ENCODE data around the gene SIRT2. TPM values are rescaled to one million over a fixed set of nuclear protein-coding genes. Genes with fewer than 3 reads are reported as not detected.

The SIRT2 gene
- total RNA-seq, 4 donors from 2014 or later = 208 to 327 (median 285) TPM

DNA sequence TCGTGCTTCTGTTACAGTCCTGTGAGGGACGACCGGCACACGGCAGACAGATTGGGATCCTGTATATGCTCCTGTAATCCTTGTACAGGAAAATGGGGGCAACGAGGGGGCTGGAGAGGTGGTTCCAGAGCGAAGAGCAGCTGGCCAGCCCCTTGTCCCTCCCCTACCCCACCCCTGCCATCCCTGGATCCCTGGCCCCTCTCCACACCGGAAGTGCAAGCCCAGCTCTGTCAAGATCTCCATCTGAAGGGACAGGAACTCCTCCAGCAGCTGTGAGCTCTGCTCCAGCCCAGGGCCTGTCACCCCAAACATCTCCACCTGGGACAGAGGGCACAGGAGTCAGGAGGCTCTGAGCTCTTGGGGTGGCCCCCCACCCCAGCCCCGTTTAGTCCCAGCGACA is 18.1 kb upstream of the SIRT2 start:
- no peaks in the 10 kb centered on the region for H3K4me1 ChIP-seq
- no peaks in the 10 kb centered on the region for H3K9me3 ChIP-seq
- TF ChIP-seq POLR2A (IDR thresholded peaks at IDR 0.05) (no peak), CTCF (IDR thresholded peaks at IDR 0.05 in 4 of 5, conservative IDR thresholded peaks at IDR 0.05 in 1 of 5) (no peak)
- DNase-seq (no peak), ATAC-seq (no peak)
- H3K27me3 ChIP-seq = no peaks in the 10 kb centered on the region
- intact Hi-C loops (cut with DNase I; ENCODE audit: low total_unique reads) (no loop called here), in situ Hi-C loops (cut with MboI; ENCODE audit: low sequenced_read_pairs in 4 of 4) (loop anchor here in 2 of 4 donors (25.0 kb wide), 1 partner anchor 180 kb away; the partner anchor contains the start of gene CAPN12 (in 2 of the 2))
- H3K36me3 ChIP-seq = peaks cover 0 to 9% of the 10 kb centered on the region in 2 donors
- H3K4me3 ChIP-seq = no peak overlapping the region
- no peak overlapping the region for H3K27ac ChIP-seq

GRCh38 chr19:38915329-38916321 is 16.2 kb upstream of the SIRT2 start:
- H3K27ac ChIP-seq = no peak overlapping the region
- DNase-seq = no peak
- intact Hi-C loops (cut with DNase I; ENCODE audit: low total_unique reads) = no loop called here
- H3K4me1 ChIP-seq = no peaks in the 10 kb centered on the region
- no peak overlapping the region for H3K4me3 ChIP-seq
- no peak for ATAC-seq
- TF ChIP-seq CTCF (IDR thresholded peaks at IDR 0.05 in 4 of 5, conservative IDR thresholded peaks at IDR 0.05 in 1 of 5) (no peak), POLR2A (IDR thresholded peaks at IDR 0.05) (no peak)
- no peaks in the 10 kb centered on the region for H3K9me3 ChIP-seq
- peaks cover 0 to 9% of the 10 kb centered on the region in 2 donors for H3K36me3 ChIP-seq
- no peaks in the 10 kb centered on the region for H3K27me3 ChIP-seq
- in situ Hi-C loops (cut with MboI; ENCODE audit: low sequenced_read_pairs in 4 of 4) = loop anchor here in 2 of 4 donors (25.0 kb wide), 1 partner anchor 178 kb away; the partner anchor contains the start of gene CAPN12 (in 2 of the 2)

- Histone ChIP-seq H3K4me3 (no peak overlapping the region), H3K9me3 (no peaks in the 10 kb centered on the region), H3K4me1 (no peaks in the 10 kb centered on the region), H3K27ac (no peak overlapping the region), H3K36me3 (peaks cover 0 to 9% of the 10 kb centered on the region in 2 donors), H3K27me3 (no peaks in the 10 kb centered on the region)
- in situ Hi-C loops (cut with MboI; ENCODE audit: low sequenced_read_pairs in 4 of 4) = loop anchor here in 2 of 4 donors (25.0 kb wide), 1 partner anchor 177 kb away; the partner anchor contains the start of gene CAPN12 (in 2 of the 2)
- intact Hi-C loops (cut with DNase I; ENCODE audit: low total_unique reads) = no loop called here
- no peak for TF ChIP-seq CTCF (IDR thresholded peaks at IDR 0.05 in 4 of 5, conservative IDR thresholded peaks at IDR 0.05 in 1 of 5)
- TF ChIP-seq POLR2A (IDR thresholded peaks at IDR 0.05) = no peak
- no peak for DNase-seq
- ATAC-seq = no peak
Measured at GRCh38 chr19:38913958-38914357, 14.5 kb upstream of the SIRT2 start.

DNA sequence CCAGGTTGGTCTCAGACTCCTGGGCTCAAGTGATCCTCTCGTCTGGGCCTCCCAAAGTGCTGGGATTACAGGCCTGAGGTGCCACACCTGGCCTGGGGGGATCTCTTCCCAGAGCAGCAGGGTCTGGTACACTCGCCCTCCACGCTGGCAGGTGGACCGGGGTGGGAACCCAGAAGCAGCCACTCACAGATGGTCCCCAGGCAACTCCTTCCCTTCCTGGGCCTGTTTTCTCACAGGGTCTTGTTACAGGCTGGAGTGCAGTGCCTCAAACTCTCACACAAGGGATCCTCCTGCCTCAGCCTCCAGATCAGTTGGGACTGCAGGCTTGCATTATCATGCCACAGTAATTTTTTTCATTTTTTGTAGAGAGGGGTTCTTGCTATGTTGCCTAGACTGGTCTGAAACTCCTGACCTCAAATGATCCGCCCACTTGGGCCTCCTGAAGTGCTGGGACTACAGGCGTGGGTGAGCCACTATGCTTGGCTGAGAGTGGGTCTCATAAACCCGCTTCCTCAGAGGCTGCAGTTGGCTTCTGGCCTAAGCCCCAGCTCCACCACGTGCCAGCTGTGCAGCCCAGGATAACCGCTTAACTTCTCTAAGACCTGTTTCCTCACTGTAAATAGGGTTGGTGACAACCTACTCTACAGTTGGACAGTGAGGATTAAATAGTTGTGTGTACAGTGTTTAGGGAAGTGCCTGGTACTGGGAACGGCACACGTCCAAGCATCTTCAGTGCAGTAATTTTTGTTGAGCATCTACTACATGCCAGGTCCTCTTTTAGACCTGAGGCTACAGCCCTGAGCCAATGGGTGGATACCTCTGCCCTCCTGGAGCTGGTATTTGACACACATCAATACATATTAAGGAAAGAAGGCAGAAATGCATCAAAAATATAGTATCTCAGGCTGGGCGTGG is 13.4 kb upstream of the SIRT2 start:
- Histone ChIP-seq H3K36me3 (peaks cover 0 to 18% of the 10 kb centered on the region in 2 donors), H3K4me1 (no peaks in the 10 kb centered on the region), H3K27me3 (no peaks in the 10 kb centered on the region), H3K27ac (no peak overlapping the region), H3K9me3 (no peaks in the 10 kb centered on the region), H3K4me3 (no peak overlapping the region)
- ATAC-seq = no peak
- TF ChIP-seq CTCF (IDR thresholded peaks at IDR 0.05 in 4 of 5, conservative IDR thresholded peaks at IDR 0.05 in 1 of 5) (no peak), POLR2A (IDR thresholded peaks at IDR 0.05) (no peak)
- intact Hi-C loops (cut with DNase I; ENCODE audit: low total_unique reads) = no loop called here
- in situ Hi-C loops (cut with MboI; ENCODE audit: low sequenced_read_pairs in 4 of 4) = loop anchor here in 2 of 4 donors (25.0 kb wide), 1 partner anchor 176 kb away; the partner anchor contains the start of gene CAPN12 (in 2 of the 2)
- no peak for DNase-seq
